ENCODE results near the gene PCNX3.
A peak's percentile ranks its signal among the peaks of the same experiment; 100 is the strongest.

The PCNX3 gene

GRCh38 chr11:65599216-65599954 is 16.2 kb upstream of the PCNX3 start:
- DNase-seq: no peak

- DNase-seq: no peak
These were observed 15.7 kb upstream of the PCNX3 start for GRCh38 chr11:65599955-65600246.

GRCh38 chr11:65604258-65604657 is 11.3 kb upstream of the PCNX3 start:
- DNase-seq: no peak

DNA sequence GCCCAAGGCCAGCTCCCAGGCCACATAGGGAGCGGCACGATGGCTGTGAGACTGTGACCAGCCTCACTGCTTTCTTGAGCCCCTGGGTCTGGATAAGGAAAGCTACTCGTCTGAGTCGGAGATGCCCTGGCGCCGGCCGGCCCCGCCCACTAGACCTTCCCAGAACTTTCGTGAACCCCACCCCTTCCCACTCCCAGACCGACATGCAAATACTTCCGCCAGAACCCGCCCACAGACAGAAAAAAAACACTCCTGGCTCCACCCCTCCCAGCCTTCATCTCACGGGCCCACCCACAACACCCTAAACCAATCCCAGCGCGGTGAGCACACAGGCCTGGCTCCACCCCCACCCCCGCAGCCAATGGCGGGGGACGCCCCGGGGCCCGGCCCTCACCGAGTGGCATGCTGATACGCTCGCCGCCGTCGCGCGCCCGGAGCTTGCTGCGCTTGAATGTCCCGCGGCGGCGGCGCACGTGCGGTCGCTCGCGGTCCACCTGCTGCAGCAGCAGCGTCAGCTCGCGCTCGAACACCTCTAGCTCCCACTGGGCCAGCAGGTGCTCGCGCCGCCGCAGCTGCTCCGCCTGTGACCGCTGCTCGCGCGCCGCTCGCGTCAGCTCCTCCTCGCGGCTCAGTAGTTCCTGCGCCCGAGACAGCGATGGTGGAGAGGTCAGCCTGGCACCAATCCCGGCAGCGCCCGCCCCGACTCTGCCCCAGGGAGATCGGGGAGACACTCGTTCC is 8.5 kb upstream of the PCNX3 start:
- no peak for DNase-seq

DNA sequence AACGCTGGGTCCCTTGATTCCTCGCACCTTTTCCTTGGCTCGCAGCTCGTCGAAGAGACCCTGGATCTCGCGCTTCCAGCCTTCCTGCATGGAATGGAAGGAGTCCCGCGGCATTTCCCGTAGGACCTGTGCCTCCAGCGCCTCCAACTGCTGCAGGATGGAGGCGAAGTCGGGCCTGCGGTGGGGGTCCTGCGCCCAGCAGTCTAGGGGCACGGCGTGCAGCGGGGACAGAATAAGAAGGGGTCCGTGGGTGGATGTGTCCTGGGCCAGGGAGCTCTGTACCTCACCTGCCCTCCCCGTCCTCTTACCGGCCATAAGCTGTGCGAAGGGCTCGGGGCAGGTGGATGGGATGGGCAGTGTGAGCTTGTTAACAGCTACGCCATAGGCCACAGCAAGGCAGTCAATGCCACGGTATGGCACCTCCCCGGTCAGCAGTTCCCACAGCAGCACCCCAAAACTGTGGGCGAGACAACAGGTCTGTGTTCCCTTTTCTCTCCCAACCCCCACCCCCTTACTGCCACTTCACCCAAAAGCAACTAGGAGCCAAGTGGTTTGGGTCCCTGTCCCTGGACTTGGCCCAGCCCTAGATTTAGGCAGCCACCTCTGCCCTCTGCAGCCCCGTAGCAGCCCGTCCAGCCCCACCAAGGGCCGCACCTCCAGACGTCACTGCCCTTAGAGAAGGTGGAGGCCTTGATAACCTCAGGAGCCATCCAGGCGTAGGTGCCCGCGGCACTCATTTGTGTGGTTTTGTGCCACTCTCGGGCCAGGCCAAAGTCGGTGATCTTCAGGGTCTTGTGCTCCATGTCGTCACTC is 7.8 kb upstream of the PCNX3 start:
- DNase-seq: no peak

GRCh38 chr11:65609229-65609628 is 6.3 kb upstream of the PCNX3 start:
- DNase-seq: no peak

DNA sequence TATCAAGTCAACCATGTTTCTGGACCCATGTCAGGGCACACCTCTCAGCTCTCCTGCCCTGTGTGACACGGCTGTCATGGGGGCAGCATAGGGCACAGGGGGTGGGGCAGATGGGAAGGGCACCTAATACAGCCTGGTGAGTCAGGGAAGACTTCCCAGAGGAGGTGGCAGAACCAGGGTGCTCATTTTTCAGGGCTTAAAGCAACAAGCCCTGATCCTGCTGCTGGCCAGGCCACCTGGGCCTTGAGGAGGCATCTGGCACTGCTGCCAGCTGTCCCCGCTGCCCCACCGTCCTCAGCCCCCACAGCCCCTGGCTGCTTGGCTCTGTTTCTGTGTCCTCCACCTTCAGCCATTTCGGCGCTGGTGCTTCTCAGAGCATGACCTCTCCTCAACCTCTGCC is 5.9 kb upstream of the PCNX3 start:
- DNase-seq: no peak

DNA sequence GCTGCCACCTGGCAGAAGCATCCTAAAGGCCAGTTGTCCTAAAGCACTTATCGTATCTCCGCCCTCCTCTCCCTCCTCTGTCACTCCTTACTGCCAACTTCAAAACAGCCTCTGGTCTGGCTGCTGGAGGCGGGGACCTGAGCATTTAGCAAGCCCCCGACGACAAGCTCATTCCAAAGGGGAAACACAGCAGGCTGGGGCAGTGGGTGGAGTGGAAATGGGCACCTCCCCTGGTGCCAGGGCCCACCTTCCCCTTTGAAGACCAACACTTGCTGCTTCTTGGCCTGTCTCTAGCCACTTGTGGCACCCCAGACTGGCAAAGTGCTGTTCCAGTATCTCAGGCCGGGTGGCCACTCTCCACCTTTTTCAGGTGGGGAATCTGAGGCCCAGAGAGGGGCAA is 5.2 kb upstream of the PCNX3 start:
- DNase-seq: no peak

DNA sequence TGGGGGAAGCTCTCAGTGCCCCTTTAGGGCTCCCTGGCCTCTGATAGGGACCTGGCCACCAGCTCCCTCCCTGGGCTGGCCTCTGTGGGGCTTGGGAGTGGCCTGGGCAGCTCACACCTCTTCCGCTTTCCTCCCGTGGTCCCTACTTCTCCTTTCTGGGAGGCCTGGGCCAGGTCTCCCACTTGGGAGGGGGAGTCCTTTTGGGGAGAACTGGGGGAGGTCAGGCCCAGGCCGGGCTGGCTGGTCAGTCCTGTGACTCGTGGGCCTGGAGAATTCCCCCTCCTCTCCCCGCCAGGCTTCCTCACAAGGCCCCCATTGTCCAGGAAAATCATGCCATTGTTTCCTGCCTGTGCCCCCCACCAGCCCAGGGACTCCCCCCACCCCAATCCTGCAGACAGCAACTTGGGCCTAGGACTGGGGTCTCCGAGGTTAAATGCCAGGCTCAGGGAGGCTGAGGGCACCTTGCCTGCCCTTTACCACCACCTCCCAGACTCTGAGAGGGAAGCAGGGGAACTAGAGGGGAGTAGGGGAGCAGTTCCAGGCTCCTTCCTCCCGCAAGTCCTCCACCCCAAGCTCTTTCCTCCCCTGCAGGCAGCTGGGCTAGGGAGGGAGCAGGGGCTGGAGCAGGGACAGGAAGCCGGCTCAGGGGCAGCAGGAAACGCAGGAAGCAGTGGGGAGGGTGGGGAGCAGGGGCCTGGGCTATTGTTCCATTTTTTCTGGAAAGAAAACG is 4.4 kb upstream of the PCNX3 start:
- no peak for DNase-seq

DNA sequence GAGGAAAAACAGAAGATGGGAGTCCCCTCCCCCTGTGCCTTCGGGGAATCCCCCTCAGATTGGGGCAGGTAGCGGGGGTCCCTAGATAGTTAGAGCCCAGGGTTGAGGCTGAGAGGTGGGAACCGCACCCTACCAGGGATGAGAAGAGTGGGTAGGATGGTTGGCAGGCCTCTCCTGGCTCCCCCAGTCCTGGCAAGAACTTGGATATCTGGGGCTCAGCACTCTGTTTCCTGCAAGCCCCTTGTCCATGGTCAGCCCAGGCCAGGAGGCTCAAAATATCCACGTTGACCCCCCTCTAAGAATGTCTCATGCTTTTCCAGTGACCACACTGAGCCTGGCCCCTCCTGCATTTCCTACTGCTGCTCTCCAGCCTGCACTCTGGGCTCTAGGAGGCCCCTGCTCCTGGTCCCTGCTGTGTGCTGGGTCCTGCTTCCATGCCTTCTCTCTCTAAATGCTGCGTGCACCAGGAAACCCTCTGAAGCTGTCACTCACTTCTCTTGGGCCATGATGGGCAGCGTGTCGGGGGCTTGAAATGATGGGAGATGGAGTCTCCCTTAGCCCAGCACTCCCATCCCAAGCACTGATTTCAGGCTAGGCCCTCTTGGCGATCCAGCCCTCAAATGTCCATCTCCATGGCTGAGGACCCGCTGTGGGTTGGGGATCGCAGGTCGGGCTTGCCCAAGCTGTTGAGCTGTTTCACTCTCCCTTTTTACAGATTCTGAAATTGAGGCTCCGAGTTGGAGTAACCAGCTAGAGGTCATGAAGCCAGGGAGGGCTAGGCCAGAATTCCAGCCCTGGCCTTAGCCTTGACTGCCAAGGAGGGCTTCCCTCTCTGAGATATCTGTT is 3.6 kb upstream of the PCNX3 start:
- DNase-seq: no peak

GRCh38 chr11:65612691-65613090 is 2.9 kb upstream of the PCNX3 start:
- DNase-seq: no peak

GRCh38 chr11:65613091-65613928 is 2.3 kb upstream of the PCNX3 start:
- no peak for DNase-seq

- peak in 3 of 5 donors; percentile 19 to 46 (median 29) for DNase-seq
These were observed 486 bp downstream of the PCNX3 start for GRCh38 chr11:65615950-65616574.

- DNase-seq: peak in 1 of 5 donors; percentile 49
These were observed 1.0 kb downstream of the PCNX3 start for GRCh38 chr11:65616575-65617001.

- no peak for DNase-seq
These were observed 1.7 kb downstream of the PCNX3 start for GRCh38 chr11:65617136-65617850.

GRCh38 chr11:65617990-65618751 is 2.6 kb downstream of the PCNX3 start:
- no peak for DNase-seq

GRCh38 chr11:65618763-65619162 is 3.2 kb downstream of the PCNX3 start:
- DNase-seq: no peak

DNA sequence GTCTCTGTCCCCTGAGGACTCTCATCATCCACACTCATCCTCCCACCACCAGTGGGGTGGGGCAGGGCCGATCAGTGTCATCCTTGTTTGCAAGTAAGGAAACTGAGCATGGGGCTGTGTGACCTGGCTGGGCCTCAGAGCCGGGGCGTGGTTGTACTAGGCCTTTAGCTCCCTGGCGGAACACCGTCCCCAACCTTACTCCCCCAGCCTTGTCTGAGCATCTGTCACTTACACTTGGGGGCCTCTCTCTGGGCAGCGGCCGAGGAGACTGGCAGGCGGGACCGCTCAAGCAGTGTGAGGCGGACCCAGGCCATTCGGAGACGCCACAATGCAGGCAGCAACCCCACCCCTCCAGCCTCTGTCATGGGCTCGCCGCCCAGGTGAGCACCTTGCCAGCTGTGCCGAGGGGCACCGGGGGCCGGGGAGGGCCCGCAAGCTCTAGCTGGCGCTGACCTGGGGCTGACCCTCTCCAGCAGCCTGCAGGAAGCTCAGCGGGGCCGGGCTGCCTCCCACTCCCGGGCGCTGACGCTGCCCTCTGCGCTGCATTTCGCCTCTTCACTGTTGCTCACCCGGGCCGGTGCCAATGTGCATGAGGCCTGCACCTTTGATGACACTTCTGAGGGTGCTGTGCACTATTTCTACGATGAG is 3.8 kb downstream of the PCNX3 start:
- DNase-seq: no peak

- no peak for DNase-seq
These were observed 5.1 kb downstream of the PCNX3 start for GRCh38 chr11:65620666-65621065.
